Thymus (tissue), 11 donors: Measurements from ENCODE around the gene ABI3. TPM values are rescaled to one million over a fixed set of nuclear protein-coding genes. Genes with fewer than 3 reads are reported as not detected.

Source experiments
- DNase-seq, 9 donors: peaks; one replicate each; pipeline ENCODE4 v3.0.0-alpha.2; 2013; ENCODE audit warnings: low spot score in 9 of 9, low read depth in 6 of 9, missing footprints in 1 of 9
- H3K27ac ChIP-seq, 2 donors: one replicate each; pipeline ENCODE4 v1.5.1; 2013; ENCODE audit warnings: control low read depth in 1 of 2, low read depth in 1 of 2, low read length in 1 of 2, mild to moderate bottlenecking in 1 of 2, moderate library complexity in 1 of 2
- H3K27me3 ChIP-seq, 2 donors: one replicate each; pipeline ENCODE4 v1.5.1; 2013; ENCODE audit warnings: low read length in 1 of 2; ENCODE audit not compliant: control insufficient read depth in 2 of 2, insufficient read depth in 1 of 2
- H3K36me3 ChIP-seq, 2 donors: one replicate each; pipeline ENCODE4 v1.5.1; 2013; ENCODE audit warnings: low read length in 1 of 2, mild to moderate bottlenecking in 1 of 2, moderate library complexity in 1 of 2; ENCODE audit not compliant: control insufficient read depth in 2 of 2, insufficient read depth in 2 of 2
- H3K4me1 ChIP-seq, 2 donors: one replicate each; pipeline ENCODE4 v1.5.1; 2013; ENCODE audit warnings: low read length in 2 of 2; ENCODE audit not compliant: control insufficient read depth in 2 of 2, insufficient read depth in 2 of 2
- H3K4me3 ChIP-seq, 2 donors: one replicate each; pipeline ENCODE4 v1.5.1; 2013; ENCODE audit warnings: low read length in 2 of 2, control low read depth in 1 of 2, mild to moderate bottlenecking in 1 of 2
- H3K9me3 ChIP-seq, 2 donors: one replicate each; pipeline ENCODE4 v1.5.1; 2013; ENCODE audit warnings: low read length in 1 of 2, mild to moderate bottlenecking in 1 of 2; ENCODE audit not compliant: control insufficient read depth in 2 of 2, insufficient read depth in 1 of 2
- WGBS: extraction: QIAGEN DNeasy Blood & Tissue Kit; methylation state at CpG from one replicate; pipeline ENCODE4 v1.1.7; 2013; 5-methylcytosine and 5-hydroxymethylcytosine counted together
- polyA plus RNA-seq: library from polyadenylated mRNA; stranded (reverse); fragments of 200-250 nt; gene quantifications from one replicate; pipeline ENCODE4 v1.2.3, GENCODE V29; 2013
- total RNA-seq: library from RNA; stranded (reverse); fragments of 120-200 nt; gene quantifications from one replicate; pipeline ENCODE4 v1.2.4, GENCODE V29; 2013
- donor health status: healthy.

Gene ABI3
- total and polyA plus RNA-seq, 2 donors = 12.6 to 13.4 TPM

GRCh38 chr17:49234509-49235080, 24.1 kb downstream of the ABI3 start:
- DNase-seq = no peak
- Histone ChIP-seq H3K27me3 (peaks cover 23 to 50% of the 10 kb centered on the region in 2 donors), H3K36me3 (no peaks in the 10 kb centered on the region), H3K4me3 (no peak overlapping the region), H3K4me1 (peaks cover 5 to 13% of the 10 kb centered on the region in 2 donors), H3K27ac (no peak overlapping the region), H3K9me3 (no peaks in the 10 kb centered on the region)
- WGBS = 97% methylated on average over 5 of the region's 5 CpGs

- no peak for DNase-seq
- 90% methylated on average over 4 of the region's 4 CpGs for WGBS
- Histone ChIP-seq H3K4me3 (no peak overlapping the region), H3K36me3 (no peaks in the 10 kb centered on the region), H3K27ac (no peak overlapping the region), H3K4me1 (peaks cover 3 to 6% of the 10 kb centered on the region in 2 donors), H3K27me3 (peaks cover 11 to 39% of the 10 kb centered on the region in 2 donors), H3K9me3 (no peaks in the 10 kb centered on the region)
These were observed 25.4 kb downstream of the ABI3 start for GRCh38 chr17:49235896-49236295.

- H3K36me3 ChIP-seq = no peaks in the 10 kb centered on the region
- H3K27me3 ChIP-seq = peaks cover 0 to 13% of the 10 kb centered on the region in 2 donors
- H3K27ac ChIP-seq = no peak overlapping the region
- H3K9me3 ChIP-seq = no peaks in the 10 kb centered on the region
- 100% methylated on average over 1 of the region's 1 CpG for WGBS
- no peaks in the 10 kb centered on the region for H3K4me1 ChIP-seq
- no peak overlapping the region for H3K4me3 ChIP-seq
- no peak for DNase-seq
These were observed 29.5 kb downstream of the ABI3 start for GRCh38 chr17:49239963-49240362.

- no peaks in the 10 kb centered on the region for H3K36me3 ChIP-seq
- H3K27me3 ChIP-seq = peaks cover 0 to 13% of the 10 kb centered on the region in 2 donors
- no peak overlapping the region for H3K27ac ChIP-seq
- 76% methylated on average over 1 of the region's 1 CpG for WGBS
- no peak overlapping the region for H3K4me3 ChIP-seq
- no peaks in the 10 kb centered on the region for H3K9me3 ChIP-seq
- H3K4me1 ChIP-seq = no peaks in the 10 kb centered on the region
- no peak for DNase-seq
These were observed 30.1 kb downstream of the ABI3 start for GRCh38 chr17:49240619-49241018.

- H3K27ac ChIP-seq = no peak overlapping the region
- no peak overlapping the region for H3K4me3 ChIP-seq
- H3K27me3 ChIP-seq = peaks cover 0 to 10% of the 10 kb centered on the region in 2 donors
- no peaks in the 10 kb centered on the region for H3K9me3 ChIP-seq
- DNase-seq = no peak
- WGBS = 97% methylated on average over 8 of the region's 8 CpGs
- no peaks in the 10 kb centered on the region for H3K4me1 ChIP-seq
- no peaks in the 10 kb centered on the region for H3K36me3 ChIP-seq
These were observed 30.5 kb downstream of the ABI3 start for GRCh38 chr17:49241040-49241439.

- Histone ChIP-seq H3K27ac (no peak overlapping the region), H3K4me1 (no peaks in the 10 kb centered on the region), H3K4me3 (no peak overlapping the region), H3K27me3 (peaks cover 0 to 9% of the 10 kb centered on the region in 2 donors), H3K36me3 (no peaks in the 10 kb centered on the region), H3K9me3 (no peaks in the 10 kb centered on the region)
- 94% methylated on average over 9 of the region's 9 CpGs for WGBS
- DNase-seq = no peak
These were observed 31.3 kb downstream of the ABI3 start for GRCh38 chr17:49241692-49242397.

- Histone ChIP-seq H3K4me3 (no peak overlapping the region), H3K4me1 (no peaks in the 10 kb centered on the region), H3K27ac (no peak overlapping the region), H3K9me3 (no peaks in the 10 kb centered on the region), H3K36me3 (no peaks in the 10 kb centered on the region), H3K27me3 (peaks cover 0 to 6% of the 10 kb centered on the region in 2 donors)
- WGBS = 93% methylated on average over 5 of the region's 5 CpGs
- no peak for DNase-seq
These were observed 32.3 kb downstream of the ABI3 start for GRCh38 chr17:49242813-49243212.

GRCh38 chr17:49244839-49245238, 34.3 kb downstream of the ABI3 start:
- no peaks in the 10 kb centered on the region for H3K4me1 ChIP-seq
- H3K4me3 ChIP-seq = no peak overlapping the region
- DNase-seq = no peak
- H3K9me3 ChIP-seq = no peaks in the 10 kb centered on the region
- WGBS = 97% methylated on average over 4 of the region's 4 CpGs
- no peaks in the 10 kb centered on the region for H3K36me3 ChIP-seq
- peaks cover 0 to 14% of the 10 kb centered on the region in 2 donors for H3K27me3 ChIP-seq
- H3K27ac ChIP-seq = no peak overlapping the region

GRCh38 chr17:49247944-49248343, 37.4 kb downstream of the ABI3 start:
- WGBS = 96% methylated on average over 7 of the region's 7 CpGs
- H3K9me3 ChIP-seq = no peaks in the 10 kb centered on the region
- DNase-seq = no peak

More at GRCh38 chr17:49247944-49248343, 37.4 kb downstream of the ABI3 start:
- Histone ChIP-seq H3K36me3 (no peaks in the 10 kb centered on the region), H3K27me3 (peaks cover 0 to 14% of the 10 kb centered on the region in 2 donors), H3K4me1 (no peaks in the 10 kb centered on the region), H3K27ac (no peak overlapping the region), H3K4me3 (no peak overlapping the region)
